Loucy (cell line): ENCODE measurements around the gene WNT8A.

Experiments used
- CTCF ChIP-seq: fragments of 200-600 bp; sonication (generic); conservative IDR thresholded peaks from 2 replicates; pipeline ENCODE4 v1.5.1; 2014; ENCODE audit warnings: mild to moderate bottlenecking, antibody characterized with exemption, low read length
- EZH2phosphoT487 ChIP-seq: fragments of 200-600 bp; IDR thresholded peaks from 2 replicates; pipeline ENCODE4 v1.6.1; 2018; ENCODE audit warnings: antibody characterized with exemption, mild to moderate bottlenecking, moderate library complexity, borderline replicate concordance

- TF ChIP-seq CTCF (no peak), EZH2phosphoT487 (no peak)
Measured at GRCh38 chr5:138102454-138103318, 18.9 kb downstream of the WNT8A start.
